Caco-2 (cell line): ENCODE data around the gene ADD3. TPM values are rescaled to one million over a fixed set of nuclear protein-coding genes. Genes with fewer than 3 reads are reported as not detected.
A peak's percentile ranks its signal among the peaks of the same experiment; 100 is the strongest.

Experiments
- BruUV-seq: library from RNA; stranded (reverse); fragments of 400-500 nt; replicated peaks from 2 replicates; lab custom pipeline; 2021; lab: Mats Ljungman, UMichigan
- CTCF ChIA-PET: fragments of 300-600 bp; sonication (Branson Sonifier 250); formaldehyde crosslinking; loops from one replicate; lab custom pipeline; 2022; ENCODE audit warnings: antibody characterized with exemption; lab: Charles Lee
- POLR2A ChIA-PET: fragments of 300-600 bp; sonication (Branson Sonifier 250); formaldehyde crosslinking; loops from one replicate; lab custom pipeline; 2022; ENCODE audit warnings: antibody characterized with exemption; lab: Charles Lee
- DNase-seq, 2 experiments: peaks; one replicate each; pipeline versions ENCODE4 v3.0.0 to v3.0.0-alpha.2; 2020 to 2022
- H3K27me3 ChIP-seq: replicated peaks from 2 replicates; pipeline ENCODE4 v1.6.0; 2011; ENCODE audit warnings: low read length; ENCODE audit not compliant: control insufficient read depth, insufficient read depth
- H3K36me3 ChIP-seq: 2 replicates; pipeline ENCODE4 v1.5.1; 2011; ENCODE audit warnings: low read length; ENCODE audit not compliant: control insufficient read depth, insufficient read depth
- H3K4me1 ChIP-seq: fragments of 250-450 bp; sonication (Bioruptor Pico); 2 replicates; pipeline ENCODE4 v1.5.1; 2020; ENCODE audit warnings: mild to moderate bottlenecking
- H3K4me3 ChIP-seq: 2 replicates; pipeline ENCODE4 v1.5.1; 2011; ENCODE audit warnings: low read depth, mild to moderate bottlenecking, control low read depth, low read length
- H3K9me3 ChIP-seq: fragments of 250-450 bp; sonication (Bioruptor Pico); 2 replicates; pipeline ENCODE4 v1.5.1; 2020; ENCODE audit warnings: mild to moderate bottlenecking, moderate library complexity
- H3K27ac Mint-ChIP-seq: one replicate; pipeline ENCODE4 v1.8.0; 2022; ENCODE audit warnings: mixed read lengths; ENCODE audit not compliant: unreplicated experiment
- H3K27me3 Mint-ChIP-seq: one replicate; pipeline ENCODE4 v1.8.0; 2022; ENCODE audit warnings: mixed read lengths; ENCODE audit not compliant: insufficient read depth, unreplicated experiment
- H3K36me3 Mint-ChIP-seq: one replicate; pipeline ENCODE4 v1.8.0; 2022; ENCODE audit warnings: mild to moderate bottlenecking, mixed read lengths; ENCODE audit not compliant: insufficient read depth, unreplicated experiment
- H3K4me1 Mint-ChIP-seq: one replicate; pipeline ENCODE4 v1.8.0; 2022; ENCODE audit warnings: low read depth, mixed read lengths; ENCODE audit not compliant: unreplicated experiment
- H3K4me3 Mint-ChIP-seq: one replicate; pipeline ENCODE4 v1.8.0; 2022; ENCODE audit warnings: mild to moderate bottlenecking, moderate library complexity, mixed read lengths; ENCODE audit not compliant: unreplicated experiment
- H3K9me3 Mint-ChIP-seq: one replicate; pipeline ENCODE4 v1.8.0; 2022; ENCODE audit warnings: mixed read lengths; ENCODE audit not compliant: unreplicated experiment
- intact Hi-C: fragments of 100-400 bp; cut with micrococcal nuclease; formaldehyde crosslinking; loops from one replicate; pipeline ENCODE4 v1.10.0; 2022; ENCODE audit not compliant: unreplicated experiment
- total RNA-seq: library from RNA; stranded (reverse); gene quantifications from 2 replicates; pipeline ENCODE4 v1.2.3, GENCODE V29; 2022
- TF ChIP-seq, protein P1 (sequence below), 2 experiments: fragments of 200-600 bp in 1 of 2; IDR thresholded peaks; 1 replicate in 1 of 2; 2 replicates in 1 of 2; pipeline versions ENCODE4 v1.5.1 to v1.8.0; 2011 to 2022; ENCODE audit warnings: antibody characterized with exemption in 1 of 2, control low read depth in 1 of 2, inconsistent platforms in 1 of 2, low read depth in 1 of 2, low read length in 1 of 2, mild to moderate bottlenecking in 1 of 2, moderate library complexity in 1 of 2; ENCODE audit not compliant: insufficient read depth in 1 of 2, severe bottlenecking in 1 of 2, unreplicated experiment in 1 of 2

The ADD3 gene
- total RNA-seq, 1 experiment from 2014 or later: 264 TPM

DNA sequence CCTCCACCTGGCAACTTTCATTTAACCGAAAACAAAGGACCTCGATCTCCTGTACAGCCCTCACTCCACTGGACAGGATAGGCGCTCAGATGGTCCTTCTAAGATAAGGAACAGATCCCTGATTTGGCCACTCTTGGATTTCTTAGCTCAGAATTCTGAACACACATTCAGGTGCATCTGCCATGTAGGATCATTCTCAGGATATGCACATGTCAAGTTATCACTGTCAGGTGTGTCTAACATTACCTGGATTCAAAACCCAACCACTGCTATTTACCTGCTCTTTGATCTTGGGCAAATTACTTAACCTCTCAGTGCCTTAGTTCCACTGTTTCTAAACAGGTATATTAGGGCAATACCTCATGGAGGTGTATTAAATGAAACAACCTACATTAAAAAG is 12.2 kb upstream of the ADD3 start:
- Mint-ChIP-seq H3K27ac (peak overlapping the region; percentile 78), H3K4me1 (peaks cover 54% of the 10 kb centered on the region), H3K27me3 (no peaks in the 10 kb centered on the region), H3K9me3 (no peaks in the 10 kb centered on the region), H3K4me3 (peak overlapping the region; percentile 56), H3K36me3 (no peaks in the 10 kb centered on the region)
- CTCF ChIA-PET: no interaction called here
- POLR2A ChIA-PET: no interaction called here
- Histone ChIP-seq H3K36me3 (no peaks in the 10 kb centered on the region), H3K27me3 (no peaks in the 10 kb centered on the region), H3K9me3 (peaks cover 4% of the 10 kb centered on the region), H3K4me3 (no peak overlapping the region), H3K4me1 (peaks cover 86% of the 10 kb centered on the region)
- intact Hi-C loops: loop anchor here (1.0 to 10.0 kb wide), 4 partner anchors 8 to 1401 kb away; no protein-coding TSS in a partner anchor
- no TSS peak for BruUV-seq
- TF ChIP-seq, protein P1, sequence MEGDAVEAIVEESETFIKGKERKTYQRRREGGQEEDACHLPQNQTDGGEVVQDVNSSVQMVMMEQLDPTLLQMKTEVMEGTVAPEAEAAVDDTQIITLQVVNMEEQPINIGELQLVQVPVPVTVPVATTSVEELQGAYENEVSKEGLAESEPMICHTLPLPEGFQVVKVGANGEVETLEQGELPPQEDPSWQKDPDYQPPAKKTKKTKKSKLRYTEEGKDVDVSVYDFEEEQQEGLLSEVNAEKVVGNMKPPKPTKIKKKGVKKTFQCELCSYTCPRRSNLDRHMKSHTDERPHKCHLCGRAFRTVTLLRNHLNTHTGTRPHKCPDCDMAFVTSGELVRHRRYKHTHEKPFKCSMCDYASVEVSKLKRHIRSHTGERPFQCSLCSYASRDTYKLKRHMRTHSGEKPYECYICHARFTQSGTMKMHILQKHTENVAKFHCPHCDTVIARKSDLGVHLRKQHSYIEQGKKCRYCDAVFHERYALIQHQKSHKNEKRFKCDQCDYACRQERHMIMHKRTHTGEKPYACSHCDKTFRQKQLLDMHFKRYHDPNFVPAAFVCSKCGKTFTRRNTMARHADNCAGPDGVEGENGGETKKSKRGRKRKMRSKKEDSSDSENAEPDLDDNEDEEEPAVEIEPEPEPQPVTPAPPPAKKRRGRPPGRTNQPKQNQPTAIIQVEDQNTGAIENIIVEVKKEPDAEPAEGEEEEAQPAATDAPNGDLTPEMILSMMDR (IDR thresholded peaks at IDR 0.05; ENCODE audit: insufficient read depth in 1 of 2, low read depth in 1 of 2, low read length in 1 of 2, severe bottlenecking in 1 of 2, unreplicated experiment in 1 of 2): no peak
- no peak for DNase-seq

DNA sequence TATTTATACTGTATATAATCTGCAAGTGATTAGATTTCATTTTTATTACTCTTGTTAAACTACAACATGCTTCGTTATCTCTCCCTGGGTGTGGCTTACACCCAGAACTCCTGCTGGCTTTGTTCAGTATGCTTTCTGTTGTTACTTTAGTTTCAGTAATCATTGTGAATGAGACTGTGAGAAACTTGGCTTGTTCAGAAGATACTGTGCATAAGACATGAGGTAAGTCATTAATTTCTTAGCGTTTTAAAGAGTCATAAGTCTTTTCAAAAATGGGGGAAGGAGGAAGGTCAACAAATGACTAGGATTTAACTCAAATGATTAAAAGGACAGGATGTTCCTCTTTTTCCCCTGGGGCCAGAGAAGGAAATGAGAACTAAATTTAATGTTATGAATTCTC is 11.6 kb upstream of the ADD3 start:
- ChIA-PET CTCF (interaction anchor here (0.9 to 1.0 kb wide), 2 partner anchors 11 to 112 kb away, joined by 3 to 4 read pairs; partner anchors contain the start of gene ADD3), POLR2A (interaction anchor here (1.3 kb wide), 1 partner anchor 11 kb away, joined by 6 read pairs; the partner anchor contains the start of gene ADD3)
- peak overlapping the region; percentile 28 for H3K4me3 ChIP-seq
- Mint-ChIP-seq H3K9me3 (no peaks in the 10 kb centered on the region), H3K27me3 (no peaks in the 10 kb centered on the region), H3K27ac (peak overlapping the region; percentile 82), H3K4me3 (peak overlapping the region; percentile 73), H3K4me1 (peaks cover 54% of the 10 kb centered on the region), H3K36me3 (no peaks in the 10 kb centered on the region)
- H3K36me3 ChIP-seq: no peaks in the 10 kb centered on the region
- H3K27me3 ChIP-seq: no peaks in the 10 kb centered on the region
- no peak for DNase-seq
- TSS peak; percentile 82 for BruUV-seq
- TF ChIP-seq, protein P1 (IDR thresholded peaks at IDR 0.05; ENCODE audit: insufficient read depth in 1 of 2, low read depth in 1 of 2, low read length in 1 of 2, severe bottlenecking in 1 of 2, unreplicated experiment in 1 of 2): no peak
- H3K4me1 ChIP-seq: peaks cover 92% of the 10 kb centered on the region
- H3K9me3 ChIP-seq: peaks cover 4% of the 10 kb centered on the region
- intact Hi-C loops: loop anchor here (10.0 kb wide), 1 partner anchor 1401 kb away; no protein-coding TSS in a partner anchor

DNA sequence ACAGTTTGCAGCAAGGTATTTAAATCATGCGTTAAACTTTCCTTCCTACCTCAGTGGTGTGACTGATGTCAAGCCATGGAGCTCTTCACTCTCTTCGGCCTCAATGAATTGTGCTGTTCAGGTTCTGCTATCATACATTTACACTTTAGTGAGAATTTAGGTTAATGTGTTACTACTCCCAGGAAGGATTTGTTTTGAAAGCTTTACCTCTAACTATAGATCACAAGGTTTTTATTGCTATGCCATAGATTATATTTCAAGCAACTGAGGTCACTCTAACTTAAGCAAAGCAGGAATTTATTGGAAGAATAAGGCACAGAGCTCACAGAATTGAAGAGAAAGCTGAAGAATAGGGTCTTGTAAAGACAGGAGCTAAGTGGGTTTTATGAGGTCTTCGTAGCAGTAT is 11.0 kb upstream of the ADD3 start:
- Histone ChIP-seq H3K4me1 (peaks cover 95% of the 10 kb centered on the region), H3K36me3 (no peaks in the 10 kb centered on the region), H3K9me3 (peaks cover 4% of the 10 kb centered on the region), H3K4me3 (peak overlapping the region; percentile 28), H3K27me3 (no peaks in the 10 kb centered on the region)
- intact Hi-C loops: loop anchor here (10.0 kb wide), 1 partner anchor 1402 kb away; no protein-coding TSS in a partner anchor
- no peak for DNase-seq
- H3K27me3 Mint-ChIP-seq: no peaks in the 10 kb centered on the region
- ChIA-PET CTCF (interaction anchor here (0.9 to 1.0 kb wide), 2 partner anchors 11 to 113 kb away, joined by 3 to 4 read pairs; partner anchors contain the start of gene ADD3), POLR2A (interaction anchor here (1.3 kb wide), 1 partner anchor 11 kb away, joined by 6 read pairs; the partner anchor contains the start of gene ADD3)
- H3K9me3 Mint-ChIP-seq: no peaks in the 10 kb centered on the region
- H3K4me1 Mint-ChIP-seq: peaks cover 54% of the 10 kb centered on the region
- BruUV-seq: no TSS peak
- H3K27ac Mint-ChIP-seq: peak overlapping the region; percentile 82
- TF ChIP-seq, protein P1 (IDR thresholded peaks at IDR 0.05; ENCODE audit: insufficient read depth in 1 of 2, low read depth in 1 of 2, low read length in 1 of 2, severe bottlenecking in 1 of 2, unreplicated experiment in 1 of 2): no peak
- peak overlapping the region; percentile 73 for H3K4me3 Mint-ChIP-seq
- no peaks in the 10 kb centered on the region for H3K36me3 Mint-ChIP-seq
